HG03139 (cell line): ENCODE data around the gene PKNOX1.
"Not testable (repeated sequence)": the region's sequence is repeated elsewhere in the genome, so short reads cannot be mapped to it uniquely, and the experiment has no call there.

ENCODE experiments used
- ATAC-seq: cut with Tn5 transposase; IDR thresholded peaks from one replicate; pipeline ENCODE4 v1.9.1; 2021; ENCODE audit not compliant: unreplicated experiment

PKNOX1 gene

GRCh38 chr21:42949094-42949755, 25.1 kb upstream of the PKNOX1 start:
- not testable (repeated sequence) for ATAC-seq

GRCh38 chr21:42951193-42951592, 23.2 kb upstream of the PKNOX1 start:
- not testable (repeated sequence) for ATAC-seq

GRCh38 chr21:42956824-42957630, 17.3 kb upstream of the PKNOX1 start:
- ATAC-seq: peak; percentile 99

- not testable (repeated sequence) for ATAC-seq
Measured at GRCh38 chr21:42958122-42958521, 16.2 kb upstream of the PKNOX1 start.

GRCh38 chr21:42959728-42960127, 14.6 kb upstream of the PKNOX1 start:
- no peak for ATAC-seq

- no peak for ATAC-seq
Measured at GRCh38 chr21:42962380-42963007, 11.9 kb upstream of the PKNOX1 start.

DNA sequence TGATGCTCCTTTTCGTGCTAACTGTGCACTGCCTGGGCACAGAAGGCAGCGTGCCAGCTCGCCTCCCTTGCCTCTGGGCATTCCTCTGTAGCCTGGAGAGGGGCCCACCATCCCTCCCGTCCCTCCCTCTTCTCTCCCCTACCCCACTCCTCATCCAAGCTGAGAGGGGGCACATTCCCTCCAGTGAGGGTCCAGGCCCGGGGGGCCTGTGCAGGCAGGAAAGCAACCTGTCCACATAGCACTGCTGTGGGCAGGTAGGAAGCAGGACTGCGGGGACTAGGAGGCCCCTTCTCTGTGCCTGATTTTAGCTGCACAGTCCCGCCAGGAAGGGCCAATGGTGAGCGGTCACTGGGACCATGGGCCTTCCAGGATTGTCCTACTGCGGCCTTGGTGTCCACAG, 10.3 kb upstream of the PKNOX1 start:
- no peak for ATAC-seq

DNA sequence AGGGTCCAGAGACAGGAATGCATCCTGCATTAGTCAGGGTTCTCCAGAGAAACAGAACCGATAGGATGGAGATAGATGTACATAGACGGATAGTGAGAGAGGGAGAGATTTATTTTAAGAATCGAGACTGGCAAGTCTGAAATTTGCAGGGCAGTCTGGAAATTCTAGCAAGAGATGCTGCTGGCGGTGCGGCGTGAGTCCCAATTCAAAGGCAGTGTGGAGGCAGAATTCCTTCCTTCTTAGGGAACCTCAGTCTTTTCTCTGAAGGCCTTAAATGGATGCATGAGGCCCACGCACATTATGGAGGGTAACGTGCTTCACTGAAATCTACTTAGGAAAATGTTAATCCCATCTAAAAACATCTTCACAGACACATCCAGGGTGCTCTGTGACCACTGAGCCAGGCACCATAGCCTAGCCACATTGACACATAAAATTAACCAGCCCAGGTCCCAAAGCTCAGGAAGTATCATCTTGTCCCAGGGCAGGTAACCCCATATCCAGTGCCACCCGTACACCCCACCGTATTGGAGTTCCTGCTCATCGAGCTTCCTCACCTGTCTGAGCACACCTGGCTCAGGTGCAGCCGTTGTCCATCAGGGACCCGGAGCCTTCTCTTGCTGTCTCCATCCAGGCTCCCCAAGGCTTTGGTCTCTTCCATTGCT, 9.7 kb upstream of the PKNOX1 start:
- no peak for ATAC-seq

GRCh38 chr21:42965211-42965560, 9.2 kb upstream of the PKNOX1 start:
- ATAC-seq: no peak

DNA sequence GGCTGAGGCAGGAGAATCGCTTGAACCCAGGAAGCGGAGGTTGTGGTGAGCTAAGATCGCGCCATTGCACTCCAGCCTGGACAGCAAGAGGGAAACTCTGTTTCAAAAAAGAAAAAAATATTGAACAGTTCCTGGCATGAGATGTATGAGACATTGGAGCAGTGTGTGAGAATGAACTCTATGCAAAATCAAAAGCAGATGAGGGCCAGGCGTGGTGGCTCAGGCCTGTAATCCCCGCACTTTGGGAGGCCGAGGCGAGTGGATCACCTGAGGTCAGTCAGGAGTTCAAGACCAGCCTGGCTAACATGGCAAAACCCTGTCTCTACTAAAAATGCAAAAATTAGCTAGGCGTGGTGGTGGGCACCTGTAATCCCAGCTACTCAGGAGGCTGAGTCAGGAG, 6.7 kb upstream of the PKNOX1 start:
- ATAC-seq: not testable (repeated sequence)

- ATAC-seq: no peak
Measured at GRCh38 chr21:42969193-42969600, 5.2 kb upstream of the PKNOX1 start.

DNA sequence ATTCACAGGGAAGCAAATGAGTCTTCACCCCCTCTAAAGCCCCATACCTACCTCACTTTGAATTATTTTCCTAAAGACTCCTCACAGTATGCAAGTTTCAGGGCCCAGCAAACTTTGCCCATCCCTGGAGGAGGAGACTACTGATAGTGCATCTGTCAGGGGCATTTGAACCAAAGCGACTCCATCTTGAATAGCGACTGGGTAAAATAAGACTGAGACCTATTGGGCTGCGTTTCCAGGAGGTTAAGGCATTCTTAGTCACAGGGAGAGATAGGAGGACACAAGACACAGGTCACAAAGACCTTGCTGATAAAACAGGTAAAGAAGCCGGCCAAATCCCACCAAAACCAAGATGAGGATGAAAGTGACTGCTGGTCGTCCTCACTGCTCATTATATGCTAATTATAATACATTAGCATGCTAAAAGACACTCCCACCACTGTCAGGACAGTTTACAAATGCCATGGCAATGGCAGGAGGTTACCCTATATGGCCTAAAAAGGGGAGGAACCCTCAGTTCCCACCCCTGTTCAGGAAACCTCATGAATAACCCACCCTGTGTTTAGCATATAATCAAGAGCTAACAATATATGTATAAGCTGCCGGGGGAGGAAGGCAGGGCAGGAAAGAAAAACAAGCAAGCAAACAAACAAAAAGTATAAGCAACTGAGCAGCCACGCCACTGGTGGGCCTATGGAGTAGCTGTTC, 3.3 kb upstream of the PKNOX1 start:
- no peak for ATAC-seq

DNA sequence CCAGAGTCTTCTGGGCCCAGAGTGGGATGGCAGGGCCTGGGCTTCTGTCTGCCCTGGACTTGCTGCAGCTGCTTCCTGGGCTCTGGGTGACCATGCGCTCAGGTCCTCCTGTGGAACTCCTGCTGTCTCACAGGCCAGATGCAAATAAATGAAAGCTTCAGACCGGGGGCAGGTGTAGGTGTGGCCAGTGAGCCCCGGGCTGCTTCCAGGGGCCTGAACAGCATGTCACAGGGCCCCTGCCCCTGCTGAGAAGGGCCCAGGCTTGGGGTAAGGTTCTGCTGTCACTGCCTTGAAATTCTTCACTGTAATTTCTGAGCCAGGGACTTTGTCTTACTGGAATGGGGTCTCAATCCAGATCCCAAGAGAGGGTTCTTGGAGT, 2.5 kb upstream of the PKNOX1 start:
- no peak for ATAC-seq

- ATAC-seq: no peak
Measured at GRCh38 chr21:42973309-42973990, 912 bp upstream of the PKNOX1 start.

DNA sequence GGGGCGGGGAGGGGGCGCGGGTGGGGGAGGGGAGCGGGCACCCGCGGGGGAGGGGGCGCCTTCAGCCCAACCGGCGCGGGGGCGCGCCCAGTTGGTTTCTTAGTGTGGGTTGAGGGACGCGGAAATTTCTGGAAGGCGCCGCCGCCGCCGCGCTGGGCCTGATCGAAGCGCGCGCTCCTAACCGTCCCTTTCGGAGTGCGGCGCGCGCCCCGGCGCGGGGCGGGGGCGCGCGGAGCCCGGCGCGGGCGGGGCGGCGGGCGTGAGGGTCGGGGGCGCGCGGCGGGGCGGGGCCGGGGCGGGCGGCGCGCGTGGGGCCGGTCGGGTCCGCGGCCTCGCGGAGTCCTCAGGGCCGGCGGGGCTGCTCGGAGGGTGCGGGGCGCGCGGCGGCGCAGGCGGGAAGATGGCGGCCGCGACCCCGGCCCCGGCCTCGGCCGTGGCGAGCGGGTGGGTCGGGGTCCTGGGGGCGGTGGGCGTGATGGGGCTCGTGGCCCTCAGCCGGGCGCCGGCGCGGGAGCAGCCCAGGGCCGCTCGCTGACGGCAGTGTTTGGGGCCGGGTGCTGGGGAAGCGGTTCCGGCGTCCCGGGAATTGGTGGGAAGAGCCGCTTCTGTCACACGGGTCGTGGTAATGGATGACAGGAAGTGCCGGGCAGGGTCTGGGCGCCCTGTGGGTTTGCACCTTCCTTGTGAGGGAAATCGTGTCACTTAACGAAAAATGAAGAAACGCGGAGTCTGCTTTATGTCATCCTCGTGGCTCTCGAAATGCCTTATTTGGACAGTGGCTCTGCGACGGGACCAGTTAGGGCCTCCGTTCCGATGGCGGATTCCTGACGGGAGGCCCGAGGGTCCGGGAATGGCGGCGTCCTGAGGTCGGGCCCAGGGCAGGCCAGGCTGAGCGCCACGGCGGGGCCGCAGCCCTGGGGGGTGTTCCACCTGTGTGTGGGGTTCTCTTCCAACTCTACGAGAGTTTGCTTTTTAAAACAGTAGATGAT, 764 bp downstream of the PKNOX1 start:
- peak; percentile 28 for ATAC-seq

DNA sequence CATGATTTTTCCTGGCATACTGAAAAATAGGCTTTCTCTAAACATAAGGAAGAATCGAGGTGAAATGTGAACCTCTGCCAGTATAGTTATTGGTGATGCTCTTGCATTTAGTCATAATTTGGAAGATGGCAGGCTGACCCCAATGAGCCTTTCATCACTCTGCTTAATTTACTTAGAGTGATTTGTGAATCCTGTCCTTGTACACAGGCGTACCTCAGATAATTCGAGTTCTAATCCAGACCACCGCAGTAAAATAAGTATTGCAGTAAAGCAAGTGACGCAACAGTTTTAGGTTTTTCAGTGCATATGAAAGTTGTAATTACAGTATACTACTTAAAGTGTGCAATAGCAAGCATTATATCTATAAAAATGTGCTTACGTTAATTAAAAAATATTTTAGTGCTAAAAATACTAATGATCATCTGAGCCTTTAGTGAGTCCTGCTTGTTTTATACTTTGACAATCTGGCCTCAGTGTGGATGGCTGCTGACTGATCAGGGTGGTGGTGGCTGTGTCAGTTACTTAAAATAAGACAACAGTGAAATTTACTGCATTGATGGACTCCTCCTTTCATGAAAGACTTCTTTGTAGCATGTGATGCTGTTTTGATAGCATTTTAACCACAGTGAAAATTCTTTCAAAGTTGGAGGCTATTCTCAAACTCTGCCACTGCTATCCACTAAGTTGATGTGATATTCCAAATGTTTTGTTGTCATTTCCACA, 1.7 kb downstream of the PKNOX1 start:
- ATAC-seq: no peak

GRCh38 chr21:42980312-42981213, 6.2 kb downstream of the PKNOX1 start:
- no peak for ATAC-seq

DNA sequence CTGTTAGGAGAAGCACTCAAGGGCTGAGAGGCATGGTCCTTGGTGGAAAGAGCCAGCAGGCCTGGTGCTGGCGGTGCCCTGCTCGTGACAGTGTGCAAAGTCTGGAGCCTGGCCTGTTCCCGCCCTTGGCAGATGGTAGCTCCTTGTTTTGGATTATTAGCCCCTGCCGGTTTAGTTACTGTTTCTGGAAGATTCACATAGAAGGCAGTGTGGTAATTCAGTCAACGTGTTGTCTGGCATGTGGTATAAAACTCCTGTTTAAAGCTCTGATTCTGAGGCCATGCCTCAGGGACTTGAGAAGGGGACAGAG, 6.8 kb downstream of the PKNOX1 start:
- no peak for ATAC-seq
